ENCODE measurements around the gene PLXNB1. TPM values are rescaled to one million over a fixed set of nuclear protein-coding genes. Genes with fewer than 3 reads are reported as not detected.

PLXNB1 gene
- total RNA-seq, 1 experiment from 2014 or later = 35.6 TPM

- no peak for DNase-seq (ENCODE audit: low read depth, low spot score)
- no peak overlapping the region for H3K9ac ChIP-seq (ENCODE audit: low read length)
- peaks cover 11 to 18% of the 10 kb centered on the region in 2 experiments for H3K4me1 ChIP-seq (ENCODE audit: control insufficient read depth in 1 of 2, insufficient read depth in 2 of 2, low read length in 2 of 2)
- ChIA-PET CTCF (interaction anchor here (3.5 kb wide), 1 partner anchor 11 kb away, joined by 18 read pairs; no protein-coding TSS in a partner anchor), RAD21 (ENCODE audit: low non-redundant PET in 1 of 2, low total read pairs in 2 of 2, uncharacterized antibody in 2 of 2, unreplicated experiment in 2 of 2) (no interaction called here), POLR2A (no interaction called here)
- no peaks in the 10 kb centered on the region; the same call in 1 of the 2 replicates for H3K79me2 ChIP-seq (ENCODE audit: insufficient read depth, low read length)
- H3K4me3 ChIP-seq (replicated peaks in 1 of 2; ENCODE audit: low read depth in 1 of 2, low read length in 2 of 2) = no peak overlapping the region
- H2AFZ ChIP-seq (ENCODE audit: low read depth, low read length, poor library complexity, severe bottlenecking) = no peak overlapping the region
- H3K27ac ChIP-seq (ENCODE audit: low read depth, low read length) = no peak overlapping the region
- BruUV-seq (replicated peaks) = no TSS peak
- no peaks in the 10 kb centered on the region for H4K20me1 ChIP-seq (ENCODE audit: insufficient read depth)
- H3K36me3 ChIP-seq (ENCODE audit: control insufficient read depth in 1 of 2, insufficient read depth in 2 of 2, low read length in 2 of 2) = no peaks in the 10 kb centered on the region
- no peak overlapping the region for H3K4me2 ChIP-seq (ENCODE audit: low read length)
- H3K27me3 ChIP-seq (ENCODE audit: insufficient read depth, low read length) = no peaks in the 10 kb centered on the region
- no peak for TF ChIP-seq CEBPB (IDR thresholded peaks at IDR 0.05; ENCODE audit: low read depth)
- TF ChIP-seq EZH2 (IDR thresholded peaks at IDR 0.05) = no peak
- TF ChIP-seq ZFX (IDR thresholded peaks at IDR 0.05) = no peak
- TF ChIP-seq EZH2phosphoT487 (IDR thresholded peaks at IDR 0.05; ENCODE audit: borderline replicate concordance) = no peak
- no peak for TF ChIP-seq TCF7L2 (IDR thresholded peaks at IDR 0.05; ENCODE audit: borderline replicate concordance, extremely low read depth, insufficient read depth, insufficient read length)
- no peak for TF ChIP-seq JUND (IDR thresholded peaks at IDR 0.05)
- no peak for TF ChIP-seq ELF1 (IDR thresholded peaks at IDR 0.05; ENCODE audit: borderline replicate concordance, low read depth)
- no peak for TF ChIP-seq REST (IDR thresholded peaks at IDR 0.05; ENCODE audit: low read depth)
- TF ChIP-seq SP1 (IDR thresholded peaks at IDR 0.05; ENCODE audit: low read depth) = no peak
- no peak for TF ChIP-seq FOSL1 (IDR thresholded peaks at IDR 0.05; ENCODE audit: low read depth)
- no peak for TF ChIP-seq YY1 (IDR thresholded peaks at IDR 0.05; ENCODE audit: extremely low read depth, insufficient replicate concordance, low read depth, low read length)
- no peak for TF ChIP-seq POLR2AphosphoS5 (IDR thresholded peaks at IDR 0.05; ENCODE audit: low read depth, low read length)
- TF ChIP-seq, protein P1, sequence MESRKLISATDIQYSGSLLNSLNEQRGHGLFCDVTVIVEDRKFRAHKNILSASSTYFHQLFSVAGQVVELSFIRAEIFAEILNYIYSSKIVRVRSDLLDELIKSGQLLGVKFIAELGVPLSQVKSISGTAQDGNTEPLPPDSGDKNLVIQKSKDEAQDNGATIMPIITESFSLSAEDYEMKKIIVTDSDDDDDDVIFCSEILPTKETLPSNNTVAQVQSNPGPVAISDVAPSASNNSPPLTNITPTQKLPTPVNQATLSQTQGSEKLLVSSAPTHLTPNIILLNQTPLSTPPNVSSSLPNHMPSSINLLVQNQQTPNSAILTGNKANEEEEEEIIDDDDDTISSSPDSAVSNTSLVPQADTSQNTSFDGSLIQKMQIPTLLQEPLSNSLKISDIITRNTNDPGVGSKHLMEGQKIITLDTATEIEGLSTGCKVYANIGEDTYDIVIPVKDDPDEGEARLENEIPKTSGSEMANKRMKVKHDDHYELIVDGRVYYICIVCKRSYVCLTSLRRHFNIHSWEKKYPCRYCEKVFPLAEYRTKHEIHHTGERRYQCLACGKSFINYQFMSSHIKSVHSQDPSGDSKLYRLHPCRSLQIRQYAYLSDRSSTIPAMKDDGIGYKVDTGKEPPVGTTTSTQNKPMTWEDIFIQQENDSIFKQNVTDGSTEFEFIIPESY (IDR thresholded peaks at IDR 0.05; ENCODE audit: extremely low read depth, insufficient replicate concordance, low read length) = no peak
- TF ChIP-seq POLR2A (IDR thresholded peaks at IDR 0.05; ENCODE audit: borderline replicate concordance, extremely low read depth, insufficient read depth, insufficient read length) = no peak
- no peak for TF ChIP-seq RAD21 (IDR thresholded peaks at IDR 0.05; ENCODE audit: low read depth)
- H3K9me2 ChIP-seq (ENCODE audit: insufficient read depth) = no peaks in the 10 kb centered on the region
- H3K9me3 ChIP-seq (ENCODE audit: control insufficient read depth in 1 of 2, insufficient read depth in 1 of 2, low read depth in 1 of 2, low read length in 2 of 2) = no peaks in the 10 kb centered on the region
- intact Hi-C loops (cut with micrococcal nuclease) = no loop called here
- ATAC-seq = no peak
Observed at GRCh38 chr3:48425281-48425812, 4.5 kb downstream of the PLXNB1 start.
